Kidney (tissue), 14 donors: ENCODE results near the gene ANKUB1. TPM values are rescaled to one million over a fixed set of nuclear protein-coding genes. Genes with fewer than 3 reads are reported as not detected.

Experiments used
- DNase-seq, 5 donors: peaks; one replicate each; pipeline ENCODE4 v3.0.0-alpha.2; 2013 to 2020
- FAIRE-seq: peaks from 2 replicates; lab custom pipeline; 2012; peaks lifted over from hg19 to GRCh38; lab: Jason Lieb, UNC
- H3K27ac ChIP-seq, 2 donors: one replicate each; pipeline ENCODE4 v1.7.0; 2013; ENCODE audit warnings: low read depth in 2 of 2, low read length in 2 of 2, inconsistent platforms in 1 of 2
- H3K27me3 ChIP-seq: one replicate; pipeline ENCODE4 v1.7.1; 2013; ENCODE audit warnings: low read length, inconsistent platforms; ENCODE audit not compliant: control insufficient read depth, insufficient read depth
- H3K36me3 ChIP-seq, 3 donors: one replicate each; pipeline versions ENCODE4 v1.7.0 to v1.7.1; 2013; ENCODE audit warnings: low read length in 3 of 3, control low read depth in 1 of 3, inconsistent platforms in 1 of 3; ENCODE audit not compliant: insufficient read depth in 3 of 3, control insufficient read depth in 2 of 3
- H3K4me1 ChIP-seq, 3 donors: one replicate each; pipeline versions ENCODE4 v1.7.0 to v1.7.1; 2013; ENCODE audit warnings: low read length in 3 of 3, inconsistent platforms in 1 of 3, low read depth in 1 of 3; ENCODE audit not compliant: control insufficient read depth in 2 of 3, insufficient read depth in 2 of 3
- H3K4me3 ChIP-seq, 3 donors: one replicate each; pipeline versions ENCODE4 v1.7.0 to v1.8.1; 2013; ENCODE audit warnings: low read length in 3 of 3, control low read depth in 1 of 3, inconsistent platforms in 1 of 3
- H3K9ac ChIP-seq, 3 donors: one replicate each; pipeline versions ENCODE4 v1.7.0 to v1.7.1; 2013; ENCODE audit warnings: low read length in 3 of 3, control low read depth in 1 of 3, inconsistent platforms in 1 of 3
- H3K9me3 ChIP-seq, 3 donors: one replicate each; pipeline versions ENCODE4 v1.7.0 to v1.7.1; 2013; ENCODE audit warnings: low read length in 3 of 3, control low read depth in 1 of 3, inconsistent platforms in 1 of 3; ENCODE audit not compliant: control insufficient read depth in 2 of 3, insufficient read depth in 1 of 3
- intact Hi-C: fragments of 100-400 bp; cut with DNase I; formaldehyde crosslinking; loops from one replicate; pipeline ENCODE4 v1.11.1; 2022
- polyA plus RNA-seq: library from polyadenylated mRNA; stranded (reverse); fragments of 350-450 nt; fragmentation: Illumina TruSeq; extraction: RNeasy Lipid Tissue Mini Kit (QIAGEN cat#74804); gene quantifications from one replicate; pipeline ENCODE4 v1.2.3, GENCODE V29; 2014; ENCODE audit warnings: low read depth, low replicate concordance; ENCODE audit not compliant: insufficient read depth
- total RNA-seq: library from RNA; stranded (reverse); fragmentation: NEBNext Ultra II Directional; extraction: Animal tissue kit (Norgen Biotek cat#: 25700); gene quantifications from one replicate; pipeline ENCODE4 v1.2.1, GENCODE V29; 2021
- TF ChIP-seq, protein P1 (sequence below): IDR thresholded peaks from 3 replicates; pipeline ENCODE4 v1.5.1; 2012; ENCODE audit warnings: mild to moderate bottlenecking, moderate library complexity, borderline replicate concordance; ENCODE audit not compliant: insufficient read depth; ENCODE audit errors: extremely low read depth
- donor health status: control.
- donor health status: control.
- donor health status: control.
- donor health status: control.
- donor health status: control.
- donor health status: DM: yes; HTN: yes; CAD: no.
- donor health status: Normal renal cell carcinoma (clear cell type).

The ANKUB1 gene
- total and polyA plus RNA-seq, 2 donors from 2014 or later = not detected

DNA sequence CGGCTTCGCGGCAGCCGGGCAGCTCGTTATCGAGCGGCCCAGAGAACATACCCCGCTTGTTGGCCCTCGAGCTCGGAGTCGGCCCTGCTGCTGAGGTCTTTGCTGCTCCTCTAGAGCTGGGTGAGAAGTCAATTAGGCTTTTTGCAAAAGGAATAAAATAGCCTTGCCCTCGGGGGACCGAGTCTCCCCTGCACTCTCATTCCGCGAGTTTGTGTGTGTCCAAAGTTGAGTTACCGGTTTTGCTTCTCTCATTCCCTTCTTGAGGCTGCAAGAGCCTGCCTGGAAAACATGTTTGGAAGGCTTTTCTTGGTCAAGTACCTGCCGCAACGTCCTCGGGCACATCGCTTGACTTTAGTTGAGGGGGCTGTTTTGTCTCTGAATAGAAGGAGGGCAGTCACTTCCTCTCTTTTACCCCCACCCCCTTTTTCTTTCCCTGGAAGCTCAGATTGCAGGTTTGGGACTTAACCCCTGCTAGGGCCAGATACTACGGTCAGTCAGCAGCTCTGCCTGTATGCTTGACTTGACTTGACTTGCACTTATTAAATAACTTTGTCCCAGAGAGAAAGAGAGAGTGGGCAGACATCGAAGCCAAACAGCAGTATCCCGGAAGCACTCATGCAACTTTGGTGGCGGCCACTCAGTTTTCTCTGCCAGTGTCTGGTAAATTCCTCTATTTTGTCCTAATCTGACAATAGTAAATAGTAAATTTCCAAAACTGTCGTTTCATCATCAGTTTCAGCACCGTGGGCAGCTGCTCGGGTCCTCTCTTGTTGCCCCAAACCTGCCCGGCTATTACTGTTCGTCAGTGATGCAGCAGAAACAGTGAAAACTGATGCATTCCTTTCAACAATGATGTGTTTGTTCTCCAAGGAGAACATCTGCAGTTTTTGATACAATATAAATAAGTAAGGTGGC is 21.3 kb upstream of the ANKUB1 start:
- FAIRE-seq = no peak
- intact Hi-C loops = no loop called here
- no peaks in the 10 kb centered on the region for H3K9me3 ChIP-seq
- peak overlapping the region; percentile 96 to 99 for H3K27ac ChIP-seq
- TF ChIP-seq, protein P1, sequence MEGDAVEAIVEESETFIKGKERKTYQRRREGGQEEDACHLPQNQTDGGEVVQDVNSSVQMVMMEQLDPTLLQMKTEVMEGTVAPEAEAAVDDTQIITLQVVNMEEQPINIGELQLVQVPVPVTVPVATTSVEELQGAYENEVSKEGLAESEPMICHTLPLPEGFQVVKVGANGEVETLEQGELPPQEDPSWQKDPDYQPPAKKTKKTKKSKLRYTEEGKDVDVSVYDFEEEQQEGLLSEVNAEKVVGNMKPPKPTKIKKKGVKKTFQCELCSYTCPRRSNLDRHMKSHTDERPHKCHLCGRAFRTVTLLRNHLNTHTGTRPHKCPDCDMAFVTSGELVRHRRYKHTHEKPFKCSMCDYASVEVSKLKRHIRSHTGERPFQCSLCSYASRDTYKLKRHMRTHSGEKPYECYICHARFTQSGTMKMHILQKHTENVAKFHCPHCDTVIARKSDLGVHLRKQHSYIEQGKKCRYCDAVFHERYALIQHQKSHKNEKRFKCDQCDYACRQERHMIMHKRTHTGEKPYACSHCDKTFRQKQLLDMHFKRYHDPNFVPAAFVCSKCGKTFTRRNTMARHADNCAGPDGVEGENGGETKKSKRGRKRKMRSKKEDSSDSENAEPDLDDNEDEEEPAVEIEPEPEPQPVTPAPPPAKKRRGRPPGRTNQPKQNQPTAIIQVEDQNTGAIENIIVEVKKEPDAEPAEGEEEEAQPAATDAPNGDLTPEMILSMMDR = no peak
- peak in 4 of 5 donors; percentile 31 to 83 (median 56) for DNase-seq
- H3K4me1 ChIP-seq = peaks cover 0 to 22% (median 17%) of the 10 kb centered on the region in 3 donors
- H3K9ac ChIP-seq = peak overlapping the region; percentile 87 to 97 (median 88)
- H3K4me3 ChIP-seq = peak overlapping the region; percentile 86 to 98 (median 93)
- H3K27me3 ChIP-seq = no peaks in the 10 kb centered on the region
- H3K36me3 ChIP-seq = no peaks in the 10 kb centered on the region

DNA sequence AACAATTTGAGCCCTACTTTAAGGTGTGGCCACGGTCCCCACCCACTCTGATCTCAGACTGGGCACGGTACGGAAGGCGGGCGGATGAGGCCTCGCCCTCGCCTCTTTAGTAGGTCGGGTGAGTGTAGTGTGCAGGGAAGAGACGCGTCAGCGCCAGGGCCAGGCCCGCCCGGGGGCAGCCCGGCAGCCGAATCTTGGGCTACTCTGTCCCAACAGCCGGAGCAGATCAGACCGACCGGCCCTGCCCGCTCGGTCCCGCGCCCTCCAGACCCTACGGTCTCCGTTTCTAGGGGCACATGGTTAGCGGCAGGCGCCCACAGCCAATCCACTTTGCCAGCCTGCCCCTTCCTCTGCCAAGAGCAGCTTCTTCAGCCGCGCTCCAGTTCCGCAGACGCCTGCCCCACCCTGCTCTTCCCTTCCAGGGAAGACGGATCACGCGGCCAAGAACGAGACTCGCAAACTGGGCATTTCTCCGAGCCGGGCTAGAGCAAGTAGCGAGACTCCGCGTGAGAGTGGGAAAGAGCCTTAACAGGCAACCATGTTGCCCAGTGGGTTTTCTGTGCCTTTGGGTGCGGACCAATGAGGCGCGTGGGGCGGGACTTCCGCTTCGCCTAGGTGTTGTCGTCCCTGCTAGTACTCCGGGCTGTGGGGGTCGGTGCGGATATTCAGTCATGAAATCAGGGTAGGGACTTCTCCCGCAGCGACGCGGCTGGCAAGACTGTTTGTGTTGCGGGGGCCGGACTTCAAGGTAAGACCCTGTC is 20.4 kb upstream of the ANKUB1 start, which contains the start of gene RNF13:
TSS of gene RNF13 (plus strand) at position 610 of the 761 bp plus-strand sequence. CDS start 32,812 bp downstream, outside the sequence.
- Histone ChIP-seq H3K27ac (peak within 1 kb of the TSS; percentile 96 to 99), H3K9me3 (no peaks in the 10 kb centered on the region), H3K4me3 (peak within 1 kb of the TSS; percentile 86 to 98 (median 93)), H3K36me3 (no peaks in the 10 kb centered on the region), H3K9ac (peak within 1 kb of the TSS; percentile 87 to 97 (median 88)), H3K27me3 (no peaks in the 10 kb centered on the region), H3K4me1 (peaks cover 0 to 22% (median 17%) of the 10 kb centered on the region in 3 donors)
- intact Hi-C loops = no loop called here
- TF ChIP-seq, protein P1 = no peak
- DNase-seq (peak; percentile 94 to 98 (median 97)), FAIRE-seq (peak; percentile 42)

DNA sequence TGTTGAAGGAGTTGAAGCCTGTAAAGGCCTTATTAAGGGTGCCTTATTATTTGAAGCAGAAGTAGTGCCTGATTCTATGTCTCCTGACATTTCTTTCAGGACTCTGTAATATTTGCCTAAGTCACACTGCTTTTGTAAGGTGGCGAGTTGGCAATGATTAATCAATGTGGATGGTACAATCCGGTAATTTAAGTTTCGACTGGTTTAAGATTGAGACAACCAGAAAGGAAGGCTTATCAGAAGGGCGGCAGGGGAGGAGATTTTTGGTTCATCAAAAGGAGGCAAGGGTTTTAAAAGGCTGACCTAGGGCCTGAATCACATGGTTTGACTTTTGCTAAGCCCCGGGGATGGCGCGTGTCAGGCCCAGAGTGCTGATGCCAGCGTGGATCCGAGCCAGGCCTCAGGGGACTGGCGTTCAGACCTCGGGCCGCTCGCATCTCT is 19.8 kb upstream of the ANKUB1 start:
- peak overlapping the region; percentile 86 to 88 (median 87) for H3K9ac ChIP-seq
- TF ChIP-seq, protein P1 = no peak
- H3K4me1 ChIP-seq = peaks cover 0 to 22% (median 15%) of the 10 kb centered on the region in 3 donors
- intact Hi-C loops = no loop called here
- no peaks in the 10 kb centered on the region for H3K27me3 ChIP-seq
- no peaks in the 10 kb centered on the region for H3K9me3 ChIP-seq
- H3K4me3 ChIP-seq = peak overlapping the region; percentile 86 to 98 (median 93)
- no peaks in the 10 kb centered on the region for H3K36me3 ChIP-seq
- DNase-seq (no peak), FAIRE-seq (no peak)
- peak overlapping the region; percentile 96 to 99 for H3K27ac ChIP-seq
